Upper lobe of left lung (tissue), 4 donors: ENCODE measurements around the gene GDF2.

Experiments used
- EP300 ChIP-seq, 4 donors: sonication (generic); formaldehyde crosslinking; IDR thresholded peaks; one replicate each; pipeline ENCODE4 v1.5.1; 2017; ENCODE audit warnings: antibody characterized with exemption in 4 of 4, control low read depth in 2 of 4
- POLR2A ChIP-seq, 4 donors: fragments of 450-650 bp; IDR thresholded peaks; one replicate each; pipeline ENCODE4 v1.5.1; 2016 to 2017; ENCODE audit warnings: antibody characterized with exemption in 4 of 4, mild to moderate bottlenecking in 2 of 4
- POLR2AphosphoS5 ChIP-seq, 2 donors: sonication (generic); formaldehyde crosslinking; IDR thresholded peaks; one replicate each; pipeline ENCODE4 v1.5.1; 2017; ENCODE audit warnings: antibody characterized with exemption in 2 of 2
- TF ChIP-seq, protein P1 (sequence below), 6 experiments: fragments of 450-650 bp in 4 of 6; fragments of 200-600 bp in 2 of 6; sonication (generic) in 2 of 6; IDR thresholded peaks; one replicate each; pipeline ENCODE4 v1.5.1; 2016 to 2019; ENCODE audit warnings: antibody characterized with exemption in 6 of 6

DNA sequence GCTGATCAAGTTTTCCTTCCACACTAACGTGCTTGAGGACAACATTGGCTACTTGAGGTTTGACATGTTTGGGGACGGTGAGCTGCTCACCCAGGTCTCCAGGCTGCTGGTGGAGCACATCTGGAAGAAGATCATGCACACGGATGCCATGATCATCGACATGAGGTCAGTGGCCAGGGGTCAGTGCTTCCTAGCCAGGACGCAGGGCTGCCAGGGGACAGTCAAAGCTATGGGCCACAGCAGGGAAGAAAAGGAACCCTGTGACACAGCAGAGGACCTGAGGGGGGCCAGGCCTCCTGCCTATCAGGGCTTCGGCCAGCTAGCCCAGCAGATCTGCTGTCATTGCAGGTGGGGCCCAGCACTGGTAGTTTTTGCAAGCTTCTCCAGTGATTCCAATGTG, 31.1 kb downstream of the GDF2 start:
- TF ChIP-seq POLR2A (IDR thresholded peaks at IDR 0.05) (no peak), POLR2AphosphoS5 (IDR thresholded peaks at IDR 0.05) (no peak), EP300 (IDR thresholded peaks at IDR 0.05) (no peak)
- TF ChIP-seq, protein P1, sequence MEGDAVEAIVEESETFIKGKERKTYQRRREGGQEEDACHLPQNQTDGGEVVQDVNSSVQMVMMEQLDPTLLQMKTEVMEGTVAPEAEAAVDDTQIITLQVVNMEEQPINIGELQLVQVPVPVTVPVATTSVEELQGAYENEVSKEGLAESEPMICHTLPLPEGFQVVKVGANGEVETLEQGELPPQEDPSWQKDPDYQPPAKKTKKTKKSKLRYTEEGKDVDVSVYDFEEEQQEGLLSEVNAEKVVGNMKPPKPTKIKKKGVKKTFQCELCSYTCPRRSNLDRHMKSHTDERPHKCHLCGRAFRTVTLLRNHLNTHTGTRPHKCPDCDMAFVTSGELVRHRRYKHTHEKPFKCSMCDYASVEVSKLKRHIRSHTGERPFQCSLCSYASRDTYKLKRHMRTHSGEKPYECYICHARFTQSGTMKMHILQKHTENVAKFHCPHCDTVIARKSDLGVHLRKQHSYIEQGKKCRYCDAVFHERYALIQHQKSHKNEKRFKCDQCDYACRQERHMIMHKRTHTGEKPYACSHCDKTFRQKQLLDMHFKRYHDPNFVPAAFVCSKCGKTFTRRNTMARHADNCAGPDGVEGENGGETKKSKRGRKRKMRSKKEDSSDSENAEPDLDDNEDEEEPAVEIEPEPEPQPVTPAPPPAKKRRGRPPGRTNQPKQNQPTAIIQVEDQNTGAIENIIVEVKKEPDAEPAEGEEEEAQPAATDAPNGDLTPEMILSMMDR (IDR thresholded peaks at IDR 0.05), result no peak
